SU-DHL-6 (cell line): Measurements from ENCODE around the gene HRH2.

Experiments used
- EZH2phosphoT487 ChIP-seq: fragments of 200-600 bp; sonication (generic), shearing (Covaris generic); conservative IDR thresholded peaks from 2 replicates; pipeline ENCODE4 v1.6.1; 2018; ENCODE audit warnings: mild to moderate bottlenecking, antibody characterized with exemption, low read length, moderate library complexity, mixed read lengths
- TF ChIP-seq, protein P1 (sequence below): fragments of 200-600 bp; sonication (generic); IDR thresholded peaks from one replicate; pipeline ENCODE4 v1.5.1; 2017; ENCODE audit warnings: antibody characterized with exemption, mild to moderate bottlenecking, low read length, moderate library complexity; ENCODE audit not compliant: insufficient read depth, poor library complexity, severe bottlenecking

DNA sequence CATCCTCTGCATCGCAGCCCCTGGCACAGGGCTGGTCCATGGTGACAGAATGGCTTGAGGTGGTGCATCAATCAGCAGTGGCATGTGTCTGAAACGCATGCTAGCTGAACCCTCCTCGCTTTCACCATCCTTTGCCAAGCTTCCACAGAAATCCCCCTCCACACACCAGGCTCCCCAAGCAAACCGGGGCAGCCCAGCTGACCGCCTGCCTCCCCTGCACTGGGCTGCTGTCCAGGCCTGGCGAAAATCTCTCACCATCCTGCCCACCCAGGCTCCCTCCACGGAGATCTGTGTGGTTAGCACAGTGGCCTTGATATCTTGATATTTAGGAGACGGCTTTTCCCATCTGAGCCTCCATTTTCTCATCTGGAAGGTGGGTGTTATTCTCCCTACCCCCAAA is 905 bp upstream of the HRH2 start:
- TF ChIP-seq, protein P1, sequence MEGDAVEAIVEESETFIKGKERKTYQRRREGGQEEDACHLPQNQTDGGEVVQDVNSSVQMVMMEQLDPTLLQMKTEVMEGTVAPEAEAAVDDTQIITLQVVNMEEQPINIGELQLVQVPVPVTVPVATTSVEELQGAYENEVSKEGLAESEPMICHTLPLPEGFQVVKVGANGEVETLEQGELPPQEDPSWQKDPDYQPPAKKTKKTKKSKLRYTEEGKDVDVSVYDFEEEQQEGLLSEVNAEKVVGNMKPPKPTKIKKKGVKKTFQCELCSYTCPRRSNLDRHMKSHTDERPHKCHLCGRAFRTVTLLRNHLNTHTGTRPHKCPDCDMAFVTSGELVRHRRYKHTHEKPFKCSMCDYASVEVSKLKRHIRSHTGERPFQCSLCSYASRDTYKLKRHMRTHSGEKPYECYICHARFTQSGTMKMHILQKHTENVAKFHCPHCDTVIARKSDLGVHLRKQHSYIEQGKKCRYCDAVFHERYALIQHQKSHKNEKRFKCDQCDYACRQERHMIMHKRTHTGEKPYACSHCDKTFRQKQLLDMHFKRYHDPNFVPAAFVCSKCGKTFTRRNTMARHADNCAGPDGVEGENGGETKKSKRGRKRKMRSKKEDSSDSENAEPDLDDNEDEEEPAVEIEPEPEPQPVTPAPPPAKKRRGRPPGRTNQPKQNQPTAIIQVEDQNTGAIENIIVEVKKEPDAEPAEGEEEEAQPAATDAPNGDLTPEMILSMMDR, result no peak
- no peak for TF ChIP-seq EZH2phosphoT487
